HL-60 (cell line): Measurements from ENCODE around the gene TCEA2.

Source experiments
- CTCF ChIP-seq: IDR thresholded peaks from one replicate; pipeline ENCODE4 v1.5.1; 2011; ENCODE audit warnings: low read length, control low read depth, inconsistent platforms; ENCODE audit not compliant: insufficient read depth
- GABPA ChIP-seq: IDR thresholded peaks from 2 replicates; pipeline ENCODE4 v1.6.1; 2012; ENCODE audit warnings: low read depth
- POLR2AphosphoS5 ChIP-seq: IDR thresholded peaks from 2 replicates; pipeline ENCODE4 v1.6.1; 2012; ENCODE audit warnings: low read depth
- SPI1 ChIP-seq: IDR thresholded peaks from 2 replicates; pipeline ENCODE4 v1.6.1; 2012; ENCODE audit warnings: low read depth, mild to moderate bottlenecking, borderline replicate concordance
- TF ChIP-seq, protein P1 (sequence below): IDR thresholded peaks from 2 replicates; pipeline ENCODE4 v1.6.1; 2012; ENCODE audit warnings: low read depth; ENCODE audit not compliant: insufficient replicate concordance

DNA sequence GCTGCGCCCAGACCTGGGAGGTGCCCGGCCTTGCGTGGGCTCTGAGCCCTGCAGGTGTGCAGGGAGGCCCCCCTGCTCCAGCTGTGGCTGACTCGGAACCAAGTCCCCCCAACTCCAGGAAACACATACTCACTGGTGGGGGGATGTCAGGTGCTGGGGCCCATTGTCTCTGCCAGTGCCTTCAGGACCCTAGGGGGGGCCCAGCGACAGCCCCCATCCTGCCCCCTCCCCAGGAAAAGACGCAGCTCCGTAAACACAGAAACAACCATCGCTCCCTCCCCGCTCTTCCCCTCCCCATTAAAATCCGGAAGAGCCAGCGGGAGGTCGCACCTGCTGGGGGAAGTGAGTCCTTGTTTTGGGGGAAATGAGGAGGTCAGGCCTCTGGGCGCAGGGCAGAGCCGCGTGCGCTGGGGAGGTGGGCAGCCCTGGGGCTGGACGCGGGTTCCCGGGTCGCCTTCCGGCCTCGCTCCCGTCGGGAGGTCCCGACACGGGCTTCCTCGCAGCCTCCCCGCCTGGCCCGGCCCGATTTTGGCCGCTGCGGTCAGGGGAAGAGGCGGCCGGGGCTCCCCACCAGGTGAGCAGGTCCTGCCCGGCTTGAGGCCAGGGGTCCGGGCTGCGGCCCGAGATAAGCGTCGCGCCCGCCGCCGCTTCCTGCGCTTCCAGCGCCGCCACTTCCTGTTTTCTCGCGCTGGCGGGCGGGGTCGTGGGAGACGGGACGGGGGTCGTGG lies 20.8 kb upstream of the TCEA2 start:
- TF ChIP-seq CTCF (no peak), POLR2AphosphoS5 (no peak), SPI1 (peak; percentile 89), GABPA (no peak; the same call in none of the 2 replicates)
- TF ChIP-seq, protein P1, sequence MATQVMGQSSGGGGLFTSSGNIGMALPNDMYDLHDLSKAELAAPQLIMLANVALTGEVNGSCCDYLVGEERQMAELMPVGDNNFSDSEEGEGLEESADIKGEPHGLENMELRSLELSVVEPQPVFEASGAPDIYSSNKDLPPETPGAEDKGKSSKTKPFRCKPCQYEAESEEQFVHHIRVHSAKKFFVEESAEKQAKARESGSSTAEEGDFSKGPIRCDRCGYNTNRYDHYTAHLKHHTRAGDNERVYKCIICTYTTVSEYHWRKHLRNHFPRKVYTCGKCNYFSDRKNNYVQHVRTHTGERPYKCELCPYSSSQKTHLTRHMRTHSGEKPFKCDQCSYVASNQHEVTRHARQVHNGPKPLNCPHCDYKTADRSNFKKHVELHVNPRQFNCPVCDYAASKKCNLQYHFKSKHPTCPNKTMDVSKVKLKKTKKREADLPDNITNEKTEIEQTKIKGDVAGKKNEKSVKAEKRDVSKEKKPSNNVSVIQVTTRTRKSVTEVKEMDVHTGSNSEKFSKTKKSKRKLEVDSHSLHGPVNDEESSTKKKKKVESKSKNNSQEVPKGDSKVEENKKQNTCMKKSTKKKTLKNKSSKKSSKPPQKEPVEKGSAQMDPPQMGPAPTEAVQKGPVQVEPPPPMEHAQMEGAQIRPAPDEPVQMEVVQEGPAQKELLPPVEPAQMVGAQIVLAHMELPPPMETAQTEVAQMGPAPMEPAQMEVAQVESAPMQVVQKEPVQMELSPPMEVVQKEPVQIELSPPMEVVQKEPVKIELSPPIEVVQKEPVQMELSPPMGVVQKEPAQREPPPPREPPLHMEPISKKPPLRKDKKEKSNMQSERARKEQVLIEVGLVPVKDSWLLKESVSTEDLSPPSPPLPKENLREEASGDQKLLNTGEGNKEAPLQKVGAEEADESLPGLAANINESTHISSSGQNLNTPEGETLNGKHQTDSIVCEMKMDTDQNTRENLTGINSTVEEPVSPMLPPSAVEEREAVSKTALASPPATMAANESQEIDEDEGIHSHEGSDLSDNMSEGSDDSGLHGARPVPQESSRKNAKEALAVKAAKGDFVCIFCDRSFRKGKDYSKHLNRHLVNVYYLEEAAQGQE, result no peak
